HG02981 (cell line): ENCODE results near the gene PLCH2.
"Not testable (repeated sequence)": the region's sequence is repeated elsewhere in the genome, so short reads cannot be mapped to it uniquely, and the experiment has no call there.

ENCODE experiments used
- ATAC-seq: cut with Tn5 transposase; IDR thresholded peaks from one replicate; pipeline ENCODE4 v1.9.1; 2021; ENCODE audit warnings: mild to moderate bottlenecking, moderate library complexity; ENCODE audit not compliant: unreplicated experiment

Gene PLCH2

GRCh38 chr1:2439369-2439768, 36.7 kb upstream of the PLCH2 start:
- no peak for ATAC-seq

GRCh38 chr1:2440346-2440745, 35.7 kb upstream of the PLCH2 start:
- ATAC-seq: not testable (repeated sequence)

GRCh38 chr1:2441746-2442145, 34.3 kb upstream of the PLCH2 start:
- ATAC-seq: no peak

GRCh38 chr1:2442661-2443060, 33.4 kb upstream of the PLCH2 start:
- ATAC-seq: no peak

GRCh38 chr1:2443277-2444137, 32.6 kb upstream of the PLCH2 start:
- ATAC-seq: no peak

GRCh38 chr1:2444138-2444591, 31.9 kb upstream of the PLCH2 start:
- ATAC-seq: no peak

GRCh38 chr1:2445162-2445822, 30.8 kb upstream of the PLCH2 start:
- ATAC-seq: no peak

GRCh38 chr1:2445823-2446215, 30.3 kb upstream of the PLCH2 start:
- ATAC-seq: no peak

- ATAC-seq: no peak
Observed at GRCh38 chr1:2446394-2446793, 29.7 kb upstream of the PLCH2 start.

GRCh38 chr1:2446861-2447260, 29.2 kb upstream of the PLCH2 start:
- ATAC-seq: no peak

- no peak for ATAC-seq
Observed at GRCh38 chr1:2447276-2448097, 28.6 kb upstream of the PLCH2 start.

- no peak for ATAC-seq
Observed at GRCh38 chr1:2448098-2448445, 28.0 kb upstream of the PLCH2 start.

GRCh38 chr1:2449636-2450454, 26.2 kb upstream of the PLCH2 start:
- ATAC-seq: no peak

- ATAC-seq: no peak
Observed at GRCh38 chr1:2451741-2452140, 24.3 kb upstream of the PLCH2 start.

GRCh38 chr1:2452201-2452931, 23.7 kb upstream of the PLCH2 start:
- no peak for ATAC-seq

- ATAC-seq: no peak
Observed at GRCh38 chr1:2452932-2453315, 23.2 kb upstream of the PLCH2 start.

- ATAC-seq: no peak
Observed at GRCh38 chr1:2454227-2454626, 21.9 kb upstream of the PLCH2 start.

GRCh38 chr1:2455757-2456156, 20.3 kb upstream of the PLCH2 start:
- ATAC-seq: no peak

GRCh38 chr1:2457444-2457843, 18.6 kb upstream of the PLCH2 start:
- no peak for ATAC-seq

GRCh38 chr1:2458687-2459086, 17.4 kb upstream of the PLCH2 start:
- no peak for ATAC-seq
